ENCODE data around the gene IFT80.

GRCh38 chr3:160446522-160447056 lies 47.6 kb upstream of the IFT80 start:
- TF ChIP-seq CTCF (conservative IDR thresholded peaks at IDR 0.05; ENCODE audit: low read depth, low read length) (no peak), EZH2 (IDR thresholded peaks at IDR 0.05; ENCODE audit: low read length, unreplicated experiment) (no peak)

Measured in PC-3 (cell line).